Measurements from ENCODE around the gene PGAP2.

The PGAP2 gene

DNA sequence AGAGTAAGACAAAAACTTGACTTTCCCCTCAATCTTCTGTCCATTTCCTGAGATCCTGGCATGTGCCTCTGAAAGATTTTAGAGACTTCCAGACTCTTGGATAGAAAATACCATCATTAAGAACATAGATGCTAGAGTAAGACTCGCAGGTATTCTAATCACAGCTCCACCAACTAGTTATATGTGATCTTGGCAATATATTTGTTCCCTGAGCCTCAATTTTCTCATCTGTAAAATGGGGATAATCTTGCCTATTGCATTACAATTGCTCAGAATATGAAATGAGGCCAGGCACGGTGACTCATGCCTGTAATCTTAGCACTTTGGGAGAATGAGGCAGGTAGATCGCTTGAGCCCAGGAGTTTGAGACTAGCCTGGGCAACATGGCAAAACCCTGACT lies 21.7 kb downstream of the PGAP2 start:
- H2BK5ac ChIP-seq (ENCODE audit: low read length): no peak overlapping the region
- no peak overlapping the region for H4K91ac ChIP-seq (ENCODE audit: low read depth, low read length, poor library complexity)
- no peak overlapping the region for H3K9ac ChIP-seq (ENCODE audit: low read depth, low read length, poor library complexity)
- H3K18ac ChIP-seq (ENCODE audit: low read length): no peak overlapping the region
- peaks cover 2% of the 10 kb centered on the region for H3K79me1 ChIP-seq (ENCODE audit: low read depth, low read length)
- H3K4me3 ChIP-seq (ENCODE audit: low read length in 2 of 2): no peak overlapping the region
- H3K4me1 ChIP-seq (ENCODE audit: control insufficient read depth in 2 of 2, insufficient read depth in 1 of 2, low read depth in 1 of 2, low read length in 2 of 2): peaks cover 0 to 9% of the 10 kb centered on the region in 2 donors
- no peak overlapping the region for H3K14ac ChIP-seq (ENCODE audit: low read length)
- H3K27ac ChIP-seq (replicated peaks; ENCODE audit: low read length): no peak overlapping the region
- DNase-seq (ENCODE audit: low spot score): no peak
- H3K36me3 ChIP-seq (replicated peaks in 1 of 2; ENCODE audit: control insufficient read depth in 2 of 2, insufficient read depth in 2 of 2, low read length in 2 of 2): peaks cover 16 to 86% of the 10 kb centered on the region in 2 donors
- H2AFZ ChIP-seq (ENCODE audit: low read length): no peak overlapping the region
- no peak overlapping the region for H2BK120ac ChIP-seq (ENCODE audit: low read depth, low read length)
- H3K4me2 ChIP-seq (ENCODE audit: insufficient read depth, low read length, poor library complexity, severe bottlenecking): no peak overlapping the region
- no peak overlapping the region for H4K8ac ChIP-seq (ENCODE audit: low read depth, low read length)
- H2BK12ac ChIP-seq (ENCODE audit: low read length): no peak overlapping the region
- H2AK5ac ChIP-seq (ENCODE audit: low read depth, low read length): no peak overlapping the region
- H2BK15ac ChIP-seq (ENCODE audit: low read length): no peak overlapping the region
- no peak overlapping the region for H3K4ac ChIP-seq (ENCODE audit: low read length)
- WGBS, 2 donors (ENCODE audit: extremely low coverage in 2 of 2, insufficient read length in 2 of 2, insufficient replicate concordance in 1 of 2): no CpG with 5 or more reads among the region's 3 CpGs
- H3K27me3 ChIP-seq (ENCODE audit: control insufficient read depth in 3 of 3, insufficient read depth in 3 of 3, low read depth in 1 of 3, low read length in 3 of 3): no peaks in the 10 kb centered on the region
- no peaks in the 10 kb centered on the region for H3K9me3 ChIP-seq (replicated peaks in 1 of 2; ENCODE audit: control insufficient read depth in 2 of 2, insufficient read depth in 1 of 2, low read depth in 1 of 2, low read length in 2 of 2)
- H3K23ac ChIP-seq (ENCODE audit: low read depth, low read length, poor library complexity): no peak overlapping the region

GRCh38 chr11:3830730-3831129 lies 22.4 kb downstream of the PGAP2 start:
- no peak overlapping the region for H3K14ac ChIP-seq (ENCODE audit: low read length)
- H3K27me3 ChIP-seq (ENCODE audit: control insufficient read depth in 3 of 3, insufficient read depth in 3 of 3, low read depth in 1 of 3, low read length in 3 of 3): no peaks in the 10 kb centered on the region
- H2BK120ac ChIP-seq (ENCODE audit: low read depth, low read length): no peak overlapping the region
- H2AFZ ChIP-seq (ENCODE audit: low read length): no peak overlapping the region
- WGBS, 2 donors (ENCODE audit: extremely low coverage in 2 of 2, insufficient read length in 2 of 2, insufficient replicate concordance in 1 of 2): no CpG with 5 or more reads among the region's 1 CpG
- H3K9ac ChIP-seq (ENCODE audit: low read depth, low read length, poor library complexity): no peak overlapping the region
- DNase-seq (ENCODE audit: low spot score): no peak
- no peak overlapping the region for H4K91ac ChIP-seq (ENCODE audit: low read depth, low read length, poor library complexity)
- H3K23ac ChIP-seq (ENCODE audit: low read depth, low read length, poor library complexity): no peak overlapping the region
- H2BK12ac ChIP-seq (ENCODE audit: low read length): no peak overlapping the region
- H2AK5ac ChIP-seq (ENCODE audit: low read depth, low read length): no peak overlapping the region
- H3K79me1 ChIP-seq (ENCODE audit: low read depth, low read length): peaks cover 5% of the 10 kb centered on the region
- no peak overlapping the region for H3K18ac ChIP-seq (ENCODE audit: low read length)
- H2BK5ac ChIP-seq (ENCODE audit: low read length): no peak overlapping the region
- H3K9me3 ChIP-seq (replicated peaks in 1 of 2; ENCODE audit: control insufficient read depth in 2 of 2, insufficient read depth in 1 of 2, low read depth in 1 of 2, low read length in 2 of 2): no peaks in the 10 kb centered on the region
- peaks cover 16 to 86% of the 10 kb centered on the region in 2 donors for H3K36me3 ChIP-seq (replicated peaks in 1 of 2; ENCODE audit: control insufficient read depth in 2 of 2, insufficient read depth in 2 of 2, low read length in 2 of 2)
- no peak overlapping the region for H3K4me2 ChIP-seq (ENCODE audit: insufficient read depth, low read length, poor library complexity, severe bottlenecking)
- H3K27ac ChIP-seq (replicated peaks; ENCODE audit: low read length): no peak overlapping the region
- H3K4me1 ChIP-seq (ENCODE audit: control insufficient read depth in 2 of 2, insufficient read depth in 1 of 2, low read depth in 1 of 2, low read length in 2 of 2): peaks cover 0 to 8% of the 10 kb centered on the region in 2 donors
- no peak overlapping the region for H4K8ac ChIP-seq (ENCODE audit: low read depth, low read length)
- no peak overlapping the region for H2BK15ac ChIP-seq (ENCODE audit: low read length)
- H3K4me3 ChIP-seq (ENCODE audit: low read length in 2 of 2): no peak overlapping the region
- H3K4ac ChIP-seq (ENCODE audit: low read length): no peak overlapping the region

GRCh38 chr11:3831378-3832239 lies 23.2 kb downstream of the PGAP2 start:
- no CpG with 5 or more reads among the region's 13 CpGs for WGBS, 2 donors (ENCODE audit: extremely low coverage in 2 of 2, insufficient read length in 2 of 2, insufficient replicate concordance in 1 of 2)
- peaks cover 16 to 81% of the 10 kb centered on the region in 2 donors for H3K36me3 ChIP-seq (replicated peaks in 1 of 2; ENCODE audit: control insufficient read depth in 2 of 2, insufficient read depth in 2 of 2, low read length in 2 of 2)

GRCh38 chr11:3832816-3833215 lies 24.5 kb downstream of the PGAP2 start:
- Histone ChIP-seq H3K4me3 (ENCODE audit: low read length in 2 of 2) (no peak overlapping the region), H3K9me3 (replicated peaks in 1 of 2; ENCODE audit: control insufficient read depth in 2 of 2, insufficient read depth in 1 of 2, low read depth in 1 of 2, low read length in 2 of 2) (no peaks in the 10 kb centered on the region), H4K8ac (ENCODE audit: low read depth, low read length) (no peak overlapping the region), H3K27ac (replicated peaks; ENCODE audit: low read length) (no peak overlapping the region), H3K18ac (ENCODE audit: low read length) (no peak overlapping the region), H3K4me2 (ENCODE audit: insufficient read depth, low read length, poor library complexity, severe bottlenecking) (no peak overlapping the region), H3K79me1 (ENCODE audit: low read depth, low read length) (peaks cover 5% of the 10 kb centered on the region), H3K4me1 (ENCODE audit: control insufficient read depth in 2 of 2, insufficient read depth in 1 of 2, low read depth in 1 of 2, low read length in 2 of 2) (peaks cover 1 to 5% of the 10 kb centered on the region in 2 donors), H2BK5ac (ENCODE audit: low read length) (no peak overlapping the region), H3K14ac (ENCODE audit: low read length) (no peak overlapping the region), H2AFZ (ENCODE audit: low read length) (no peak overlapping the region), H2BK15ac (ENCODE audit: low read length) (no peak overlapping the region), H4K91ac (ENCODE audit: low read depth, low read length, poor library complexity) (no peak overlapping the region), H3K23ac (ENCODE audit: low read depth, low read length, poor library complexity) (no peak overlapping the region), H2BK12ac (ENCODE audit: low read length) (no peak overlapping the region), H3K36me3 (replicated peaks in 1 of 2; ENCODE audit: control insufficient read depth in 2 of 2, insufficient read depth in 2 of 2, low read length in 2 of 2) (peaks cover 5 to 78% of the 10 kb centered on the region in 2 donors), H2AK5ac (ENCODE audit: low read depth, low read length) (no peak overlapping the region), H3K27me3 (ENCODE audit: control insufficient read depth in 3 of 3, insufficient read depth in 3 of 3, low read depth in 1 of 3, low read length in 3 of 3) (no peaks in the 10 kb centered on the region), H2BK120ac (ENCODE audit: low read depth, low read length) (no peak overlapping the region), H3K9ac (ENCODE audit: low read depth, low read length, poor library complexity) (no peak overlapping the region), H3K4ac (ENCODE audit: low read length) (no peak overlapping the region)
- no peak for DNase-seq (ENCODE audit: low spot score)
- WGBS, 2 donors (ENCODE audit: extremely low coverage in 2 of 2, insufficient read length in 2 of 2, insufficient replicate concordance in 1 of 2): no CpG with 5 or more reads among the region's 2 CpGs

More at GRCh38 chr11:3831378-3832239, 23.2 kb downstream of the PGAP2 start:
- Histone ChIP-seq H2AFZ (ENCODE audit: low read length) (no peak overlapping the region), H3K4me3 (ENCODE audit: low read length in 2 of 2) (no peak overlapping the region), H4K91ac (ENCODE audit: low read depth, low read length, poor library complexity) (no peak overlapping the region), H3K23ac (ENCODE audit: low read depth, low read length, poor library complexity) (no peak overlapping the region), H3K9ac (ENCODE audit: low read depth, low read length, poor library complexity) (no peak overlapping the region), H3K27me3 (ENCODE audit: control insufficient read depth in 3 of 3, insufficient read depth in 3 of 3, low read depth in 1 of 3, low read length in 3 of 3) (no peaks in the 10 kb centered on the region), H2BK15ac (ENCODE audit: low read length) (no peak overlapping the region), H2BK120ac (ENCODE audit: low read depth, low read length) (no peak overlapping the region), H3K4me1 (ENCODE audit: control insufficient read depth in 2 of 2, insufficient read depth in 1 of 2, low read depth in 1 of 2, low read length in 2 of 2) (peaks cover 0 to 8% of the 10 kb centered on the region in 2 donors), H3K27ac (replicated peaks; ENCODE audit: low read length) (no peak overlapping the region), H2AK5ac (ENCODE audit: low read depth, low read length) (no peak overlapping the region), H3K9me3 (replicated peaks in 1 of 2; ENCODE audit: control insufficient read depth in 2 of 2, insufficient read depth in 1 of 2, low read depth in 1 of 2, low read length in 2 of 2) (no peaks in the 10 kb centered on the region), H3K79me1 (ENCODE audit: low read depth, low read length) (peaks cover 5% of the 10 kb centered on the region), H3K4ac (ENCODE audit: low read length) (no peak overlapping the region), H3K4me2 (ENCODE audit: insufficient read depth, low read length, poor library complexity, severe bottlenecking) (no peak overlapping the region), H2BK12ac (ENCODE audit: low read length) (no peak overlapping the region), H3K18ac (ENCODE audit: low read length) (no peak overlapping the region), H3K14ac (ENCODE audit: low read length) (no peak overlapping the region), H4K8ac (ENCODE audit: low read depth, low read length) (no peak overlapping the region), H2BK5ac (ENCODE audit: low read length) (no peak overlapping the region)
- DNase-seq (ENCODE audit: low spot score): no peak

Data from neuronal stem cell (in vitro differentiated cells).